Skin of body (tissue), 2 donors: ENCODE measurements around the gene ZNF534. TPM values are rescaled to one million over a fixed set of nuclear protein-coding genes. Genes with fewer than 3 reads are reported as not detected.
"Not testable (repeated sequence)": the region's sequence is repeated elsewhere in the genome, so short reads cannot be mapped to it uniquely, and the experiment has no call there.

ENCODE experiments used
- DNase-seq: peaks from one replicate; lab custom pipeline; 2025; lab: John Stamatoyannopoulos, UW
- total RNA-seq: library from RNA; depleted of rRNA; stranded (reverse); fragments of >200 nt; gene quantifications from one replicate; pipeline ENCODE4 v1.2.3, GENCODE V29; 2014

Gene ZNF534
- total RNA-seq: 0.20 TPM

GRCh38 chr19:52428937-52429336 lies at the start of gene ZNF534:
Gene ZNF534 (plus strand): TSS chr19:52429148. CDS start chr19:52431475, 2,327 bp downstream.
- no peak for DNase-seq

- no peak for DNase-seq
These were observed 37.8 kb upstream of the ZNF534 start for GRCh38 chr19:52391135-52391534.

- peak; percentile 90 for DNase-seq
These were observed 31.5 kb upstream of the ZNF534 start, which contains the start of gene ZNF528 for GRCh38 chr19:52397310-52398080. Gene ZNF528 (plus strand): TSS chr19:52397849. CDS start chr19:52402014, 4,165 bp downstream.

GRCh38 chr19:52398081-52398441 lies 30.9 kb upstream of the ZNF534 start:
- no peak for DNase-seq

GRCh38 chr19:52410276-52410675 lies 18.7 kb upstream of the ZNF534 start:
- DNase-seq: no peak

- no peak for DNase-seq
These were observed 13.2 kb upstream of the ZNF534 start for GRCh38 chr19:52415711-52416110.

- DNase-seq: no peak
These were observed 13.2 kb downstream of the ZNF534 start for GRCh38 chr19:52442179-52442578.

GRCh38 chr19:52444506-52444905 lies 15.6 kb downstream of the ZNF534 start:
- no peak for DNase-seq

GRCh38 chr19:52451241-52451640 lies 22.3 kb downstream of the ZNF534 start:
- DNase-seq: no peak

- DNase-seq: peak; percentile 88
These were observed 24.6 kb downstream of the ZNF534 start, which contains the start of gene ZNF578 for GRCh38 chr19:52453324-52454094. Gene ZNF578 (plus strand): TSS chr19:52453553. CDS start chr19:52501846, 48,293 bp downstream.

GRCh38 chr19:52464798-52465470 lies 36.0 kb downstream of the ZNF534 start:
- DNase-seq: no peak

GRCh38 chr19:52473655-52474350 lies 44.9 kb downstream of the ZNF534 start:
- DNase-seq: no peak

- no peak for DNase-seq
These were observed 45.6 kb downstream of the ZNF534 start for GRCh38 chr19:52474351-52475127.

GRCh38 chr19:52484111-52484743 lies 55.3 kb downstream of the ZNF534 start:
- DNase-seq: not testable (repeated sequence)

GRCh38 chr19:52485064-52485463 lies 56.1 kb downstream of the ZNF534 start:
- DNase-seq: not testable (repeated sequence)

- DNase-seq: not testable (repeated sequence)
These were observed 56.8 kb downstream of the ZNF534 start for GRCh38 chr19:52485561-52486240.

GRCh38 chr19:52492201-52492993 lies 63.4 kb downstream of the ZNF534 start:
- no peak for DNase-seq

GRCh38 chr19:52492994-52493470 lies 64.1 kb downstream of the ZNF534 start:
- DNase-seq: no peak
